NCI-H510A (cell line): ENCODE measurements around the gene CD28.
"Not testable (repeated sequence)": the region's sequence is repeated elsewhere in the genome, so short reads cannot be mapped to it uniquely, and the experiment has no call there.

Source experiments
- DNase-seq: peaks from one replicate; lab custom pipeline; 2025; lab: John Stamatoyannopoulos, UW

CD28 gene

GRCh38 chr2:203784710-203785270, 78.4 kb downstream of the CD28 start:
- DNase-seq = not testable (repeated sequence)

GRCh38 chr2:203785391-203786110, 79.1 kb downstream of the CD28 start:
- DNase-seq = not testable (repeated sequence)

DNA sequence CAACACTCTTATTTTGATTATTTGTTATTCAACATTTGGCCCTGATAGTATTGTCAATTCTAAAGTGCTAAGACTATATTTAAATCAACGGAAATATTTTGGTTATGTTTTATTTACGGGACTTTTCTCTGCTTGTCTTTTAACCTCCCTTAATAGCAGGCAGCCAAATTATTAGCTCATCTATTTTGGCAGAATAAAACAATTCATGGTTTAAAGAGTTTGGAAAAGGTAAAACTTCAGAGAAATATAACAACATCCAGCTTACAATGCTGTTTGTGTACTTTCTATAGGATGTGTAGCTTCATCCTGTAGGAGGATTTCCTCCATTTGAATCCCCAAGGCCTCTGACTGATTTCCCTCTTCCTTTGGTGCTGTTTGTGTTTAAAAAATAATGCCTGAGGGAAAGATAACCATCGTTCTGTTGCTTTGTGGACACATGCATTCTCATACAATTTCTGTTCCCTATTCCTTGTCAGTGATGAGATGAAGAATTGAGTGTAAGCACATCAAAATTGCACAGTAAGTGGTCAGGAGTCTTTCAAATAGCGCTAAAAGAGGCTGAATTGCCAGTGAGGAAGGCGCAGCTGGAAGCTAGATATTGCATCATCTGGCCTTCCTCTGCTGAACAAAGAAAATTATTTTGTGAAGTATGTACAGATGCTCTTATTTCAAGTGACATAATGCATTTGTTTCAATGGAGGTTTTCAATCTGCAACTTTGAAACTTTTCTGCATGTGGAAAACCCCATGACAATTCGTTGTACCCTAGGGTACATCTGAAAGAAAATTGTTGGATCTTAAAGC, 80.3 kb downstream of the CD28 start:
- peak; percentile 49 for DNase-seq

GRCh38 chr2:203787979-203788378, 81.5 kb downstream of the CD28 start:
- DNase-seq = no peak
